ENCODE data around the gene TSHZ2.
"Not testable (repeated sequence)": the region's sequence is repeated elsewhere in the genome, so short reads cannot be mapped to it uniquely, and the experiment has no call there.

TSHZ2 gene

DNA sequence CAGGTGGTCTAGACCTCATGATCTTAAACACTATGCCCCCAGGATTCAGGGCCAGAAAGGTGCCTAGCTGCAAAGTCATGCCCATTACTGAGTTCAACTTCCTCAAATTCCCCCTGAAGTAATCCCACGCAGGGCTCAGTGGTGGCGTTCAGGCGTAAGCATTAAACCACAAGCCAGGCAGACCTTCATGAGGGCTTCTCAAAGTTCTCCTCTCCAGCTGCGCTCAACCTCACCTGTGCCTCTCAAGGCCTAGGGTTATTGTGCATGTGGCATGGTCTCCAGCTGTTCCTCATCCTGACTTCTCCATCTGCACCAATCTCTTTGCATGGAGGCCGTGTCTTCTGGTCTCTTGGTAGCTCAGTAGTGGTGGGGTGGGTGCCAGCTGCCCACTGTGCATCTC is 113.6 kb downstream of the TSHZ2 start:
- TF ChIP-seq, protein P1, sequence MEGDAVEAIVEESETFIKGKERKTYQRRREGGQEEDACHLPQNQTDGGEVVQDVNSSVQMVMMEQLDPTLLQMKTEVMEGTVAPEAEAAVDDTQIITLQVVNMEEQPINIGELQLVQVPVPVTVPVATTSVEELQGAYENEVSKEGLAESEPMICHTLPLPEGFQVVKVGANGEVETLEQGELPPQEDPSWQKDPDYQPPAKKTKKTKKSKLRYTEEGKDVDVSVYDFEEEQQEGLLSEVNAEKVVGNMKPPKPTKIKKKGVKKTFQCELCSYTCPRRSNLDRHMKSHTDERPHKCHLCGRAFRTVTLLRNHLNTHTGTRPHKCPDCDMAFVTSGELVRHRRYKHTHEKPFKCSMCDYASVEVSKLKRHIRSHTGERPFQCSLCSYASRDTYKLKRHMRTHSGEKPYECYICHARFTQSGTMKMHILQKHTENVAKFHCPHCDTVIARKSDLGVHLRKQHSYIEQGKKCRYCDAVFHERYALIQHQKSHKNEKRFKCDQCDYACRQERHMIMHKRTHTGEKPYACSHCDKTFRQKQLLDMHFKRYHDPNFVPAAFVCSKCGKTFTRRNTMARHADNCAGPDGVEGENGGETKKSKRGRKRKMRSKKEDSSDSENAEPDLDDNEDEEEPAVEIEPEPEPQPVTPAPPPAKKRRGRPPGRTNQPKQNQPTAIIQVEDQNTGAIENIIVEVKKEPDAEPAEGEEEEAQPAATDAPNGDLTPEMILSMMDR (conservative IDR thresholded peaks at IDR 0.05) = no peak
- no peak for TF ChIP-seq ZFX (IDR thresholded peaks at IDR 0.05)
- H3K27ac ChIP-seq = no peak overlapping the region

DNA sequence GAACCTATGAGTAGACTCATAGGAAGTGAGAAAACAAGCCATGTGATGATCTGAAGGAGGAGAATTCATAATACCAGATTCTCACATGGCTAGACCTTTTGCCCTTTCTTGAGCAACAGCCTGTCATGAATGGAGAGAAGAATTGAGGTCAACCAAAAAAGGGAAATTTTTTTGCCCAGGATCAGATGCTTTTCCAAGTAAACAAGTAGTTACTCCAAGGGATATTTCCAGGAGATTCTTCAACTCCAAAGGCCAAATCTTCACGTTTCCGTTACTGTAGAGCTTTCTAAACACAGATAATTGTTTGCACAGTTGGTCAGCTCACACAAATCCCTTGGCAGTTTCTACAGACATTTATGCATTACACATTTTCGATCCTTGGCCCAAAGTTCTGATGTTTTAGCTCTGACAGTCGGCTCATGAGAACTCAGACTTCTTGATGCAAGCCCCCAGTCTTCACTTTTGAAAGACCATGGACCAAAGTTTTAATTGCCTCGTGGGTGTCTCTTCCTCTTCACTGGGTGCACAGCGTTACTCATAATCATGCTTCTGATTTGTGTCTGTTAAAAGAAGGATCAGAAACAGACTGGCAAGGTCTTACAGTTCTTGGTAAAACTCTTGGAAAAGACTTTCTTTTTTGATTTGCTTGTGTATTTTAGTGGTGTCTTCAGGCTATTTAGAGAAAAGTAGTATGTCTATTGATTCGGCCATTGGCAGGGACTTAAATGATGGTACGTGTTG is 115.0 kb downstream of the TSHZ2 start:
- no peak overlapping the region for H3K27ac ChIP-seq
- no peak for TF ChIP-seq ZFX (IDR thresholded peaks at IDR 0.05)
- TF ChIP-seq, protein P1 (conservative IDR thresholded peaks at IDR 0.05) = no peak

DNA sequence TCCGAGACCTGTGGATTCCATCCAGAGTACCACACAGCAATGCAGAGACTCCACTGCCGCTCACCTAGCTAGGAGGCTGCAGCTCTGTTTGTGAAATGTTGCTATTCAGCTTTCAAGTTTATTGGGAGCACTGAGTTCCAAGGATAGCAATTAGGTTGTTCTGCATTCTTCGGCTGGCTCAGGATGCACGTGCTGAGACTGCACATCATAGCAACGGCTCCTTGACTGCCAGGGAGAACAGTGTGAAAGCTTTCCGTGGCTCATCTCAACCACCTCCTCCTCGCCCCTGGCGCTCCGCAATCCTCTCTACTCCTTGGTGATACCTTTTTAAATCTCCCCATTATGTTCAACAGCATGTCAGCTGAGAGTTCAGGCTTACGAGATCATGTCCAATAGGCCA is 116.6 kb downstream of the TSHZ2 start:
- TF ChIP-seq, protein P1 (conservative IDR thresholded peaks at IDR 0.05) = no peak
- TF ChIP-seq ZFX (IDR thresholded peaks at IDR 0.05) = no peak
- no peak overlapping the region for H3K27ac ChIP-seq

DNA sequence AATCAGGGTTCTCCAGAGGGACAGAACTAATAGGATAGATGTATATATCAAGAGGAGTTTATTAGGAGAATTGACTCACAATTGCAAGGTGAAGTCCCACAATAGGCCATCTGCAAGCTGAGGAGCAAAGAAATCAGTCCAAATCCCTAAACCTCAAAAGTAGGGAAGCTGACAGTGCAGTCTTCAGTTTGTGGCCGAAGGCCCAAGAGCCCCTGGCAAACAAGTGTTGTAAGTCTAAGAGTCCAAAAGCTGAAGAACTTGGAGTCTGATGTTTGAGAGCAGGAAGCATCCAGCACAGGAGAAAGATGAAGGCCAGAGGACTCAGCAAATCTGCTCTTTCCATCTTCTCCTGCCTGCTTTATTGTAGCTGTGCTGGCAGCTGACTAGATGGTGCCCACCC is 117.7 kb downstream of the TSHZ2 start:
- not testable (repeated sequence) for H3K27ac ChIP-seq

DNA sequence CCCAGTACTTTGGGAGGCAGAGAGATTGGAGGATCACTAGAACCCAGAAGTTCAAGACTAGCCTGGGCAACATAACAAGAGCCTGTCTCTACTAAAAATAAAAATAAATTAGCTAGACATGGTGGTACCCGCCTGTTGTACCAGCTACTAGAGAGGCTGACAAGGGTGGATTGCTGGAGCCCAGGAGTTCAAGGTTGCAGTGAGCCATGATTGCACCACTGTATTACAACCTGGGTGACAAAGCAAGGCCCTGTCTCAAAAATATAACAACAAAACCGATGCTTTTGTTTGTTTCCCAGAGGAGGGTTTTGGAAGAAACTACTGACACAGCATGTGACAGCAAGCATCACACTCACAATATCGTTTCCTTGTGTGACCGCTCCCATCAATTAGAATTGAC is 119.6 kb downstream of the TSHZ2 start:
- TF ChIP-seq, protein P1 (conservative IDR thresholded peaks at IDR 0.05) = no peak
- no peak for TF ChIP-seq ZFX (IDR thresholded peaks at IDR 0.05)
- no peak overlapping the region for H3K27ac ChIP-seq

DNA sequence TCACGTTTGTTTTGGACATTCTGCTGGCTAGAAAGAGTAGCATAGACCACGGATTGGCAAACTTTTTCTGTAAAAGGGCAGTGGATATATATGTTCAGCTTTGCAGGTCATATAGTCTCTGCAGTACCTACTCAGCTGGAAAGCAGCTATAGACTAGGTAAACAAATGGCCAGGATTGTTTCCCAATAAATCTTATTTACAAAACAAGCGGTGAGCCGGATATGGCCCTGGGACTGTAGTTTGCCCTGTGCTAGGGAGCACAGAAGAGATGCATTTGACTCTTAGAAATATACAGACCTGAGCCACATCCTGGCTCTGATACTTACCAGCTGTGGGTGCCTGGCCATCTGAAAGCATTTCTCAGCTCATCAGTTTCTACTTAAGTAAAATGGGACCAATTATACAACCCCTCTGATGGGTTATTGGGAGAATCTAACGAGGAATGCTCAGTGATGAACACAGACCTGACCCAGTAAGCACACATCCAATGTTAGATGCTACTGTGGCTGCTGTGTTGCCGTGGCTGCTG is 120.7 kb downstream of the TSHZ2 start:
- H3K27ac ChIP-seq = peak overlapping the region; percentile 46
- TF ChIP-seq, protein P1 (conservative IDR thresholded peaks at IDR 0.05) = no peak
- TF ChIP-seq ZFX (IDR thresholded peaks at IDR 0.05) = no peak

DNA sequence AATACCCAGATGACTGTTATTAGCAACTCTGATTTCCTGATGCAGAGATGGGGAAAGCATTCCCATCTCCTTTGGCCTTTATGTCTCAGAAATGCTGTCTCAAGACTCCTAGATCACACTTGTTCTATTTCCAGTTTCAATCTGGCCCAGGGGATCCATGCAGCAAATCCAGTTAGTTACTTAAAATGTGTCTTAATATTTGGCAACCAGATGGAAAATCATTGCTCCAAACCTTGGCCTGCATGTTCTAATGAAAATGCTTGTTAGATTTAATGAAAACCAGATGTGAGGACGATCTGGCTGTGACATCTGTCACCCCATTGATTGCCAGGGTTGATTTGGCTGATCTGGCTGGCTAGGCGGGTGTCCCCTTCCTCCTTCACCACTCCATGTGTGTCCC is 125.2 kb downstream of the TSHZ2 start:
- no peak for TF ChIP-seq ZFX (IDR thresholded peaks at IDR 0.05)
- TF ChIP-seq, protein P1 (conservative IDR thresholded peaks at IDR 0.05) = no peak
- no peak overlapping the region for H3K27ac ChIP-seq

DNA sequence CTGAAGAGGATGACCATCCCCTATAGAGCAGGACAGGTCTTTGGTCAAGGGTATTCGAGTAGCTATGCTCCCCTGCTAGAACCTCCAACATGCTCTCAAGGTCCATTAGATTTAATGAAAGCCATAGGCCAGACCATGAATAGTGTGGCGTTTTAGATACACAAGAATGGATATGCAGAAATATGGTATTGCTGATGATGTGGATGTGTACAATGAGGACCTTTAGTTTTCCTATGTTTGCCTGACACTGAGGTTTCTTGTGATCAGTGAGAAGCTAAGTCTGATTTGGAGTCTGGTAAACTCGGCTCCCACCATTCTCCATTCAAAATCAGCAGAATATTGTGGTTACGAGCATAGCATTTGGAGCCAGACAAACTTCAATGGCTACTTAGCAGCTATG is 125.6 kb downstream of the TSHZ2 start:
- no peak overlapping the region for H3K27ac ChIP-seq

More for the DNA sequence above, 125.6 kb downstream of the TSHZ2 start:
- TF ChIP-seq ZFX (IDR thresholded peaks at IDR 0.05) = no peak
- TF ChIP-seq, protein P1 (conservative IDR thresholded peaks at IDR 0.05) = no peak

All from C4-2B (cell line).